ENCODE measurements around the gene FLVCR1. TPM values are rescaled to one million over a fixed set of nuclear protein-coding genes. Genes with fewer than 3 reads are reported as not detected.

The FLVCR1 gene
- total and polyA plus RNA-seq, 3 donors from 2014 or later: 7.4 to 13.3 (median 10.1) TPM

GRCh38 chr1:212847549-212847948 lies 10.5 kb upstream of the FLVCR1 start, which contains the start of gene SPATA45:
TSS of gene SPATA45 (minus strand) at chr1:212847649. CDS start at chr1:212836149, 11,500 bp downstream.
- 86 to 99% methylated on average over 4 of the region's 4 CpGs for WGBS, 2 donors
- Histone ChIP-seq H3K36me3 (ENCODE audit: low read depth, missing control alignments) (no peaks in the 10 kb centered on the region), H3K4me3 (no peak within 1 kb of the TSS), H3K4me1 (no peaks in the 10 kb centered on the region), H3K9me3 (no peaks in the 10 kb centered on the region), H3K27me3 (no peaks in the 10 kb centered on the region), H3K27ac (no peak within 1 kb of the TSS)
- DNase-seq: no peak
- intact Hi-C loops (cut with DNase I; ENCODE audit: low total_unique reads): no loop called here
- TF ChIP-seq, protein P1, sequence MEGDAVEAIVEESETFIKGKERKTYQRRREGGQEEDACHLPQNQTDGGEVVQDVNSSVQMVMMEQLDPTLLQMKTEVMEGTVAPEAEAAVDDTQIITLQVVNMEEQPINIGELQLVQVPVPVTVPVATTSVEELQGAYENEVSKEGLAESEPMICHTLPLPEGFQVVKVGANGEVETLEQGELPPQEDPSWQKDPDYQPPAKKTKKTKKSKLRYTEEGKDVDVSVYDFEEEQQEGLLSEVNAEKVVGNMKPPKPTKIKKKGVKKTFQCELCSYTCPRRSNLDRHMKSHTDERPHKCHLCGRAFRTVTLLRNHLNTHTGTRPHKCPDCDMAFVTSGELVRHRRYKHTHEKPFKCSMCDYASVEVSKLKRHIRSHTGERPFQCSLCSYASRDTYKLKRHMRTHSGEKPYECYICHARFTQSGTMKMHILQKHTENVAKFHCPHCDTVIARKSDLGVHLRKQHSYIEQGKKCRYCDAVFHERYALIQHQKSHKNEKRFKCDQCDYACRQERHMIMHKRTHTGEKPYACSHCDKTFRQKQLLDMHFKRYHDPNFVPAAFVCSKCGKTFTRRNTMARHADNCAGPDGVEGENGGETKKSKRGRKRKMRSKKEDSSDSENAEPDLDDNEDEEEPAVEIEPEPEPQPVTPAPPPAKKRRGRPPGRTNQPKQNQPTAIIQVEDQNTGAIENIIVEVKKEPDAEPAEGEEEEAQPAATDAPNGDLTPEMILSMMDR (IDR thresholded peaks at IDR 0.05): no peak
- TF ChIP-seq POLR2A (IDR thresholded peaks at IDR 0.05): no peak

DNA sequence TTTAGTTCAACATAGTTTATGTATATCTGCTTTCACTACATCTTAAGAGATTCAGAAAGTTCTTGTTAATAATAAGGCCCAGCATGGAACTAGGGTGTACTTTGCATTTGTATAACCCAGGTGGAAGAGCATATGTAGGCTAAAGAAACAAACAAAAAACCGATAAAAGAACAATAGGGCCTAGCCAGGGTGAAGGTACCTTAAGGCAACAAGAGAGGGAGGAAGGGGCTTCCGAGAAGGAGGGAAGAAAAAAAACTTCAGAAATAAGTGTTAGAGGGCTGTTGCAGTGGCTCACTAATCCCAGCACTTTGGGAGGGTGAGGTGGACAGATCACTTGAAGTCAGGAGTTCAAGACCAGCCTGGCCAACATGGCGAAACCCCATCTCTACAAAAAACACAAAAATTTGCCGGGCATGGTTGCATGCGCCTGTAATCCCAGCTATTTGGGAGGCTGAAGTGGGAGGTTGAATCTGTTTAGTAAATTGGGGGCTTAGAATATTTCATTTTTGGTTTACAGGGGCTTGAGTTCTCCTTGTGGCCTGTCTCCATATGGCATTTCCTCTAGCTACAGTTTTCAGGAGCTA lies 5.9 kb upstream of the FLVCR1 start:
- H3K27ac ChIP-seq: no peak overlapping the region
- no peak for TF ChIP-seq POLR2A (IDR thresholded peaks at IDR 0.05)
- TF ChIP-seq, protein P1 (IDR thresholded peaks at IDR 0.05): no peak
- no peak overlapping the region for H3K4me3 ChIP-seq
- no peak for DNase-seq
- no peaks in the 10 kb centered on the region for H3K4me1 ChIP-seq
- no peaks in the 10 kb centered on the region for H3K36me3 ChIP-seq (ENCODE audit: low read depth, missing control alignments)
- intact Hi-C loops (cut with DNase I; ENCODE audit: low total_unique reads): no loop called here
- H3K27me3 ChIP-seq: no peaks in the 10 kb centered on the region
- 92% methylated on average over 5 of the region's 5 CpGs for WGBS, 2 donors
- no peaks in the 10 kb centered on the region for H3K9me3 ChIP-seq

DNA sequence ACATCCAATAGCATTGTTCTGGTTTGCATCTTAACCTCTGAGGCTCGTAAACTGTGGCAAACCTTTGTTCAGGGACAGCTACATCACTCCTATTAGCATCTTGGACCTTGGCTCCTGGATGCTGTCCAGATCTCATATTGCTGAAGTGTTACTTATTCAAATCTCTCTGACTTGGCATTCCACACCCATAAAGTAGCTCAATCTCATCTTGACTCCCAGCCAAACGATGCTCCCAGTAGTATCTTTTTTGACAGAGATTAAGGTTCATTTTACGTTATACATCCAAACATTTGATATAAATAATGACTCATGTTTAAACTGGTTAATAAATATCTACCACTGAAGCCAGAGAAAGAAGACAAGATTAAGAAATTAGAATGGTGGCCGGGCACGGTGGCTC lies 4.4 kb upstream of the FLVCR1 start:
- intact Hi-C loops (cut with DNase I; ENCODE audit: low total_unique reads): no loop called here
- Histone ChIP-seq H3K27ac (no peak overlapping the region), H3K4me3 (no peak overlapping the region), H3K4me1 (no peaks in the 10 kb centered on the region), H3K9me3 (no peaks in the 10 kb centered on the region), H3K27me3 (no peaks in the 10 kb centered on the region), H3K36me3 (ENCODE audit: low read depth, missing control alignments) (no peaks in the 10 kb centered on the region)
- peak; percentile 23 for DNase-seq
- TF ChIP-seq, protein P1 (IDR thresholded peaks at IDR 0.05): no peak
- TF ChIP-seq POLR2A (IDR thresholded peaks at IDR 0.05): no peak
- WGBS, 2 donors: 69 to 81% methylated on average over 5 of the region's 5 CpGs

- intact Hi-C loops (cut with DNase I; ENCODE audit: low total_unique reads): no loop called here
- no peak for DNase-seq
- 62 to 64% methylated on average over 14 to 16 of the region's 16 CpGs for WGBS, 2 donors
Observed at GRCh38 chr1:212856755-212857154, 1.3 kb upstream of the FLVCR1 start.

More at GRCh38 chr1:212856755-212857154, 1.3 kb upstream of the FLVCR1 start:
- H3K27me3 ChIP-seq: no peaks in the 10 kb centered on the region
- TF ChIP-seq, protein P1 (IDR thresholded peaks at IDR 0.05): no peak
- no peak for TF ChIP-seq POLR2A (IDR thresholded peaks at IDR 0.05)
- H3K4me3 ChIP-seq: peak overlapping the region; percentile 88 to 97
- H3K4me1 ChIP-seq: no peaks in the 10 kb centered on the region
- no peaks in the 10 kb centered on the region for H3K36me3 ChIP-seq (ENCODE audit: low read depth, missing control alignments)
- peak overlapping the region in 1 of 2 donors; percentile 92 for H3K27ac ChIP-seq
- H3K9me3 ChIP-seq: no peaks in the 10 kb centered on the region
